ENCODE results near the gene SMYD3. TPM values are rescaled to one million over a fixed set of nuclear protein-coding genes. Genes with fewer than 3 reads are reported as not detected.

The SMYD3 gene
- total RNA-seq, 1 donor from 2014 or later: 34.9 TPM

- no peaks in the 10 kb centered on the region for H3K27me3 Mint-ChIP-seq (ENCODE audit: low read depth)
- peaks cover 15% of the 10 kb centered on the region for H3K4me1 Mint-ChIP-seq
- H3K4me3 Mint-ChIP-seq: no peak overlapping the region
- TF ChIP-seq, protein P1, sequence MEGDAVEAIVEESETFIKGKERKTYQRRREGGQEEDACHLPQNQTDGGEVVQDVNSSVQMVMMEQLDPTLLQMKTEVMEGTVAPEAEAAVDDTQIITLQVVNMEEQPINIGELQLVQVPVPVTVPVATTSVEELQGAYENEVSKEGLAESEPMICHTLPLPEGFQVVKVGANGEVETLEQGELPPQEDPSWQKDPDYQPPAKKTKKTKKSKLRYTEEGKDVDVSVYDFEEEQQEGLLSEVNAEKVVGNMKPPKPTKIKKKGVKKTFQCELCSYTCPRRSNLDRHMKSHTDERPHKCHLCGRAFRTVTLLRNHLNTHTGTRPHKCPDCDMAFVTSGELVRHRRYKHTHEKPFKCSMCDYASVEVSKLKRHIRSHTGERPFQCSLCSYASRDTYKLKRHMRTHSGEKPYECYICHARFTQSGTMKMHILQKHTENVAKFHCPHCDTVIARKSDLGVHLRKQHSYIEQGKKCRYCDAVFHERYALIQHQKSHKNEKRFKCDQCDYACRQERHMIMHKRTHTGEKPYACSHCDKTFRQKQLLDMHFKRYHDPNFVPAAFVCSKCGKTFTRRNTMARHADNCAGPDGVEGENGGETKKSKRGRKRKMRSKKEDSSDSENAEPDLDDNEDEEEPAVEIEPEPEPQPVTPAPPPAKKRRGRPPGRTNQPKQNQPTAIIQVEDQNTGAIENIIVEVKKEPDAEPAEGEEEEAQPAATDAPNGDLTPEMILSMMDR (IDR thresholded peaks at IDR 0.05; ENCODE audit: unreplicated experiment): no peak
- DNase-seq (ENCODE audit: low spot score in 2 of 2, unreplicated experiment in 2 of 2): no peak
- H3K27ac Mint-ChIP-seq: no peak overlapping the region
- peaks cover 4% of the 10 kb centered on the region for H3K9me3 Mint-ChIP-seq
- peaks cover under 1% of the 10 kb centered on the region for H3K36me3 Mint-ChIP-seq
Measured at GRCh38 chr1:245763873-245764331, 743.2 kb downstream of the SMYD3 start.

- Mint-ChIP-seq H3K9me3 (peaks cover 16% of the 10 kb centered on the region), H3K36me3 (peaks cover 5% of the 10 kb centered on the region), H3K4me3 (no peak overlapping the region), H3K27ac (no peak overlapping the region), H3K27me3 (ENCODE audit: low read depth) (no peaks in the 10 kb centered on the region), H3K4me1 (peaks cover 15% of the 10 kb centered on the region)
- no peak for DNase-seq (ENCODE audit: low spot score in 2 of 2, unreplicated experiment in 2 of 2)
- TF ChIP-seq, protein P1 (IDR thresholded peaks at IDR 0.05; ENCODE audit: unreplicated experiment): no peak
Measured at GRCh38 chr1:245762396-245762910, 744.6 kb downstream of the SMYD3 start.

- TF ChIP-seq, protein P1 (IDR thresholded peaks at IDR 0.05; ENCODE audit: unreplicated experiment): no peak
- peaks cover 10% of the 10 kb centered on the region for H3K4me1 Mint-ChIP-seq
- no peaks in the 10 kb centered on the region for H3K27me3 Mint-ChIP-seq (ENCODE audit: low read depth)
Measured at GRCh38 chr1:245760301-245760700, 746.8 kb downstream of the SMYD3 start.

GRCh38 chr1:245754463-245754961, 752.6 kb downstream of the SMYD3 start:
- Mint-ChIP-seq H3K4me3 (no peak overlapping the region), H3K27ac (no peak overlapping the region), H3K36me3 (peaks cover 13% of the 10 kb centered on the region), H3K4me1 (peaks cover 27% of the 10 kb centered on the region), H3K27me3 (ENCODE audit: low read depth) (no peaks in the 10 kb centered on the region), H3K9me3 (peaks cover 46% of the 10 kb centered on the region)
- no peak for DNase-seq (ENCODE audit: low spot score in 2 of 2, unreplicated experiment in 2 of 2)
- TF ChIP-seq, protein P1 (IDR thresholded peaks at IDR 0.05; ENCODE audit: unreplicated experiment): no peak

More at GRCh38 chr1:245760301-245760700, 746.8 kb downstream of the SMYD3 start:
- Mint-ChIP-seq H3K4me3 (no peak overlapping the region), H3K36me3 (peaks cover 11% of the 10 kb centered on the region), H3K9me3 (peaks cover 33% of the 10 kb centered on the region), H3K27ac (no peak overlapping the region)
- no peak for DNase-seq (ENCODE audit: low spot score in 2 of 2, unreplicated experiment in 2 of 2)

GRCh38 chr1:245753807-245754206, 753.3 kb downstream of the SMYD3 start:
- DNase-seq (ENCODE audit: low spot score in 2 of 2, unreplicated experiment in 2 of 2): no peak
- TF ChIP-seq, protein P1 (IDR thresholded peaks at IDR 0.05; ENCODE audit: unreplicated experiment): no peak
- H3K27me3 Mint-ChIP-seq (ENCODE audit: low read depth): no peaks in the 10 kb centered on the region
- peaks cover 43% of the 10 kb centered on the region for H3K9me3 Mint-ChIP-seq
- no peak overlapping the region for H3K27ac Mint-ChIP-seq
- H3K4me3 Mint-ChIP-seq: no peak overlapping the region
- H3K4me1 Mint-ChIP-seq: peaks cover 27% of the 10 kb centered on the region
- peaks cover 13% of the 10 kb centered on the region for H3K36me3 Mint-ChIP-seq

Data from mesothelial cell of epicardium (in vitro differentiated cells).